HG03571 (cell line): Measurements from ENCODE around the gene C6orf136.

ENCODE experiments used
- ATAC-seq: cut with Tn5 transposase; IDR thresholded peaks from one replicate; pipeline ENCODE4 v1.9.1; 2021; ENCODE audit not compliant: unreplicated experiment

C6orf136 gene, protein sequence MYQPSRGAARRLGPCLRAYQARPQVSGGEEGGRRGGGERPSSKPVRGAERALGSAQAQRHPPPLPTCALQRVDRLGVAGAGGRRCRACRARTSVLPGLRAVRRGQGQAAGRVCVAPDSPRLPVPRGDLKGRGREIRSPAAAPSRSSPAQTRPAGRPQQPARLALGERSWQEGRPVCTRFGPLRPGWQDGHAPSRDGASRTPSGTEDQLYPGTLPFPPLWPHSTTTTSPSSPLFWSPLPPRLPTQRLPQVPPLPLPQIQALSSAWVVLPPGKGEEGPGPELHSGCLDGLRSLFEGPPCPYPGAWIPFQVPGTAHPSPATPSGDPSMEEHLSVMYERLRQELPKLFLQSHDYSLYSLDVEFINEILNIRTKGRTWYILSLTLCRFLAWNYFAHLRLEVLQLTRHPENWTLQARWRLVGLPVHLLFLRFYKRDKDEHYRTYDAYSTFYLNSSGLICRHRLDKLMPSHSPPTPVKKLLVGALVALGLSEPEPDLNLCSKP

DNA sequence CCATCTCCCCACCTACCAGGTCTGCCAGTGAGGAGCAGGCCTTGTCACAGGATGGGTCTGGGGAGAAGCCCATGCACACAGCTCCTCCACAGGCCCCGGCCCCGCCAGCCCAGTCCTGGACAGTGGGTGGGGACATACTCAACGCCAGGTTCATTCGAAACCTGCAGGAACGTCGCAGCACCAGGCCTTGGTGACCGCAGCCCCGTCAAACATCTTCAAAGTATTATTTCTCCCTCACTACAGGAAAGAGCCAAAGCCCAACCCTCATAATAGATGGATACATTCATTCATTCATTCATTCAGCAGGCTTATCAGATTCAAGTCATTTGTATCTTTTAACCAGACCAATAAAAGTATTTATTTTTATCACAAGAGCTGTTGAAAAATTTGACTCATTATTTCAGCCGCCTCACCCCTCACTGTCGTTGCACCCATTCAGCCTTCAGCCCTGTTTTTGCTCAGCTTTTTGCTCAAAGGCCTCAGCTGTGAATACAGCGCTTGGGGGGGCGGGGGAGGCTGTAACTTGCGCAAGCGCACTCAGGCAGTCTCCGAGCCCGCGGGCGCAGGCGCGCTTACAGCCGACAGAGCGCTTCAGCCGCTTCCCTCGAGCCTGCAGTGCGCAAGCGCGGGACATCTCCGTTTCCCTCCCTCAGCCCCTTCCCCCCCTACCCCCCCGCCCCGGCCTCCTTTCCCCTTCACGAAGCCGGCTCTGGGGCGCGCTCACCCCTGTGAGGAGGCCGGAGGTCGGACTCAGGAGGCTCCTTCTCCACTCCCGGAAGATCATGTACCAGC lies at the start of gene C6orf136:
TSS of gene C6orf136 (plus strand) at position 684 of the 792 bp plus-strand sequence. CDS start at position 783, 99 bp downstream.
- peak; percentile 39 for ATAC-seq

DNA sequence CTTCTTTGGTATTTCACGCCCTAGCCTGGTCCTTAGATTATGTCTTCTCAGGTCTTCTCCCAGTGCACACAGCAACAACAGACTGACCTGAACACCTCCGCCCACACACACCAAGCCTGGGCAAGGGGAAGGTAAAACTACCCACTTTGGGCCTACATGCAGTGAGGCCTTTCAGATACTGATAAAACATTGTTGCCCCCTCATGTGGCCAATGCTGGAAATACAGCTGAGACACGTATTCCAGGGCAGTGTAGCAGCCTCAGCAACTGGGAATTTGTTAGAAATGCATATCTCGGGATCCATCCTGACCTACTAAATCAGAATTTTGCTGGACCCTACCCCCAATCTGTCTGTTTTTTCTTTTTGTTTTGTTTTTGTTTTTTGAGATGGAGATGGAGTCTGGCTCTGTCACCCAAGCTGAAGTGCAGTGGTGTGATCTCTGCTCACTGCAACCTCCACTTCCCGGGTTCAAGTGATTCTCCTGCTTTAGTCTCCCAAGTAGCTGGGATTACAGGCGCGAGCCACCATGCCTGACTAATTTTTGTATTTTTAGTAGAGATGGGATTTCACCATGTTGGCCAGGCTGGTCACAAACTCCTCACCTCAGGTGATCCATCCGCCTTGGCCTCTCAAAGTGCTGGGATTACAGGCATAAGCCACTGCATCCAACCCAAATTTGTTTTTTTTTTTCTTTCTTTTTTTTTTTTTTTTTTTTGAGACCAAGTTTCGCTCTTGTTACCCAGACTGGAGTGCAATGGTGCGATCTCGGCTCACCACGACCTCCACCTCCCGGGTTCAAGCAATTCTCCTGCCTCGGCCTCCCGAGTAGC lies 49.4 kb upstream of the C6orf136 start:
- ATAC-seq, result peak; percentile 55

DNA sequence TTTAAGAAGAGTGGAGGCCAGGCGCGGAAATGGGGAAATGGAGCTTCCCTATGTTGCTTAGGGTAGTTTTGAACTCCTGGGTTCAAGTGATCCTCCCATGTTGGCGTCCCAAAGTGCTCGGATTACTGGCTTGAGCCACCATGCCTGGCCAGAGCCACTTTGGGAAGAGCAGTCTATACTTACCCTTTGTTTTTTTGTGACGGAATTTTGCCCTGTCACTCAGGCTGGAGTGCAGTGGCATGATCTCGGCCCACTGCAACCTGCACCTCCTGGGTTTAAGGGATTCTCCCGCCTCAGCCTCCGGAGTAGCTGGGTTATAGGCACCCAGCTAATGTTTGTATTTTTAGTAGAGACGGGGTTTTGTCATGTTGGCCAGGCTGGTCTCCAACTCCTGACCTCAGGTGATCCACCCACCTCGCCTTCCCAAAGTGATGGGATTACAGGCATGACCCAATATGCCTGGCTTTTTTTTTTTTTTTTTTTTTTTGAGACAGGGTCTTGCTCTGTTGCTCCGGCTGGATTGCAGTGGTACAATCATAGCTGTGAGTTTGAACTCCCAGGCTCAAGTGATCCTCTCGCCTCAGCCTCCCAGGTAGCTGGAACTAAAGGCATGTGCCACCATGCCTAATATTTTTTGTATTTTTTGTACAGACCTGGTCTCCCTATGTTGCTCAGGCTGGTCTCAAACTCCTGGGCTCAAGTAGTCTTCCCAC lies 47.9 kb upstream of the C6orf136 start:
- ATAC-seq, result no peak

DNA sequence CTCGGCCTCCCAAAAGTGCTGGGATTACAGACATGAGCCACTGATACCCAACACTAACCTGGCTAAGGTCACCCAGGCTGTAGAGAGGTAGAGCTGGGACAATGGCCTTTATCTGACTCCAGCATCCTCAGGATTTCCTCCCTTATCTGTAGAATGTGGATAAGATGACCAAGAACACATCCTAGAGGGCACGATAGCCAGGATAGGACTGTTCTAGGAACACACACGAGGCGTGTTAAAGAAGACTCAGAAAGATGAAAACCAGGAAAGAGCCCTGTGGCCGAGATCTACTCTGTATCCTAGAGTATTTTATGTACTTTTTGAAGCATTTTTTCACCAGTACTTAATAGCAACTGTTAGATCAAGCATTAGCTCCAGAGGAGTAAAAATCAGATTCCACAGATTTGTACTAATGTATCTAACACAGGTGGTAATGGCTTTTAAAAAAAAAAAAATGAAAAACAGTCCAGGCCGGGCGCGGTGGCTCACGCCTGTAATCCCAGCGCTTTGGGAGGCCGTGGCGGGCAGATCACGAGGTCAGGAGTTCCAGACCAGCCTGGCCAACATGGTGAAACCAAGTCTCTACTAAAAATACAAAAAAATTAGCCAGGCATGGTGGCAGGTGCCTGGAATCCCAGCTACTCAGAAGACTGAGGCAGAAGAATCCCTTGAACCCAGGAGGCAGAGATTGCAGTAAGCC lies 47.2 kb upstream of the C6orf136 start:
- no peak for ATAC-seq

DNA sequence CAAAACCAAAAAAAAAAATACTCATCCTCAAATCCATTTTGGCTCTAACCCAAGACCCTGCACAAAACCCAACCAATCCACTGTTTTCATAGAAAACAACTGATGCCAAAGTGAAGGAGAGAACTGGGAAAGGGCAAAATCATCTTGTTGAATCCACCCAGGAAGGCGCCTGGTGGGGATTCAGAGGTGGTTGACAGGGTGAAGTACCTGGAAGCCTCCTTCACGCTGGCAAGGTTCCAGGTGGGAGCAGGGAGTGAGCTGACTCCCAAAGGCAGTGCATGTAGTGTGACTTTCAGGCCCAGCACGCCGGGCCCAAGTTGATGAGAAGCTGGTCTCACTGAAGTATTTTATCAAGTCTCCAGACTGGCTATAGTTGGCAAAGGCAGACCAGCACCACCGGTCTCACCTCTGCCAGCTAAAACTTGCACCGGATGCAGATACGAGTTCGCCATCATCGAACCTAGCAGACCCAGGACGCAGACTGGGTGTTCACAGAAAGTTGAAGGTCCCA lies 46.4 kb upstream of the C6orf136 start:
- no peak for ATAC-seq

DNA sequence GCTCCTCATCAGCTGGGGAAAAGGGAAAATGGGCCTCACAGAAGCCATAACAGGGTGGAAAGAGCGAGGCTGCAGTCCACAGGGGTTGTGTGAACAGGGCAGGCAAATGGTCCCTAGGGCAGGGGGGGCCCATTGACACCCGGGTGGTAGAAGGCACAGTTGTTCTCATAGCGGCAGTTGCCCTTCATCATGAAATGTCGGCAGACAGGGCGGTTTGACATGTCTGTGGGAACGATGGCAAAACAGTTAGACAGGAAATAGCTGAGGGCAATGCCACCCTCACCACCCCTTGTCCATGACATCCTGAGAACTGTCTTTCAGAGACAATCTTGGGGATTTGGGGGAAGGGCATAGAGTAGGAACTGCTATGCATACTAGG lies 45.5 kb upstream of the C6orf136 start:
- no peak for ATAC-seq

DNA sequence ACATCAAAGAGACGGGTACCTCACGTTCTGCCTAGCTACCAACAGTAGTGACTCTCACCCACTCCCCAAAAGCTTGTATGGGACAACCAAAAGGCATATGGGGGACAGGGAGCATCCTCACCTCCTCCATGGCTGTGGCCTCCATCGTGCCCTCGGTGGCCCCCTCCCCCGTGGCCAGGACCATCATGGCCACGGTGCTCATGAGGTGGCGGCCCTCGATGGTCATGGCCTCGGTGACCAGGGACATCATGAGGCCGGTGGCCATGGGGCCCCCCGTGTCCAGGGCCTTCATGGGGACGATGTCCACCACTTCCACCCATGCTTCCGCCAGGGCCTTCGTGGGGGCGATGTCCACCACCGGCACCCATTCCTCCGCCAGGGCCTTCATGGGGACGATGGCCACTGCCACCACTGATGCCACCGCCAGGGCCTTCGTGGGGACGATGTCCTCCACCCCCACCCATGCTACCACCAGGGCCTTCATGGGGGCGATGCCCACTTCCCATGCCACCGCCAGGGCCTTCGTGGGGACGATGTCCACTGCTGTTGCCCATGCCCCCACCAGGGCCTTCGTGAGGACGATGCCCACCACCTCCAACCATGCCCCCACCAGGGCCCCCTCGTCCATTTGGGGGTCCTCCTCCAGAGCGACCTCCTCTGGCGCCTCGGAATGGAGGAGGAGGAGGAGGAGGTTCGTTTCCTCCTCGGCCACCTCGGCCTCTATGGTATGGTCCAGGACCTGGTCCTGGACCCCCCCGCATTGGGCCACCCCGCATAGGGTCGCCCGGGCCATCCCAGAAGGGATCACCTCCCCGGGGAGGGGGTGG lies 44.9 kb upstream of the C6orf136 start:
- ATAC-seq, result no peak

DNA sequence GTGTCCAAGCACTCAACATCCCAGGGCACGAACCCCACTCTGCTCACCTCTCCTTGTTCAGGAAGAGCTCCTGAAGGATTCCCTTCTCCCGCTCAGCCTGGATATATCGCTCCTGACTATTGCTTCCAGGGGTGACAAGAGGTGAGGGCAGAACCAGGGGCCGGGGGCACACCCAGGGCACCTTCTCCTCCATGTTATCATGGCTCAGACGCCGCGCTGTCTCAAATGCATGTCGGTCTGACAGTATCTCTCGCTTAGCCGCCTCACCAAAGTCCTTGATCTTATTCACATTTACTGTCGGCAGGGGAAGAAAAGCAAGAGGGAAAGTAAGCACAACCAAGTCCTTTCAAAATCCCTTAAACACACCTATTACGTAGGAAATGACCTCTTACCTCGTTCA lies 43.0 kb upstream of the C6orf136 start:
- no peak for ATAC-seq

DNA sequence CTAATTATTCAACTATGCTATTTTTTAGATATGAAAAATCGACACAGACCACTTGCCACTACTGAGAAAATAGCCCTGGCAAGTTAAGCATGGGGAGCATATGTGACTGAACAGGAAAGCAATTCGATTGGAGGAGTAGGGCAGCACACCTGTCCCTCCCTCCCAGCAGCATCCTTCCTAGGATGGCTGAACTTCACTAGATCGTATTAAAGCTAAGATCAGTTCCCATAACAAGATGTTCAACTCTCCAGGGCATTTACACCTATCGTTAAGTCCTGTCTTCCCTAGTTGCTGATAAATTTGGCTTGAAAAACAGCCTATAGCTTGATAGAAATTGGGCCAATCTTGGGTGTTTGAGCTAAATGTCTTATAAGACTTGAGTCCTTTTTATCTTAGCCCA lies 36.9 kb upstream of the C6orf136 start:
- ATAC-seq, result no peak

DNA sequence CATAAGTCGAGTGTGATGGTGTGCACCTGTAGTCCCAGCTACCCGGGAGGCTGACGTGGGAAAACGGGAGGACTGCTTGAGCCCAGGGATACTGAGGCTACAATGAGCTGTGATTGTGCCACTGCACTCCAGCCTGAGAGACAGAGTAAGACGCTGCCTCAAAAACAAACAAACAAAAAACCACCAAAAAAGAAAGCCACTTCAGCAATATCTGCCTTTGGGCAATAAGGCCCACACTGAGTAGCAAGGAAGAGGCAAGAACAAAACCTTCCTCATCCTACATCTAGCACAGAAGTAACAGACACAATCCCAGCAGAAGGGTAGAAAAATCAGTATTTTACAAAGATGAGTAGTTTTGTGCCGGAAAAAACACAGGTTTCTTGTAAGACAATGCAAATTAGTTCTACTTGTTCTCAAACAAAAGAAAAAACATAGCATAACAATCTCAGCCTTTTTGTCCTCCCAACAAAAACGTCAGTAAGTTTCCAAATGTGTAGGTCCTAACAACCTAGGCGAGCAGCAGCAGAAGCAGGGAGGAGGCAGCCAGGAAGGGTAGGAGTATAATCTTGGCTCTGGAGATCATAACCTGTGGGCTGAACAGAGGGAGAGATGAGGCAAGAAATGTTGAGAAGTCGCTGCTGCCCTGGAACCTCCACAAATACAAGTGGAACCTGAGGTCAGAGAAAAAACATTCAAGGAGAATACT lies 35.6 kb upstream of the C6orf136 start:
- ATAC-seq, result no peak

DNA sequence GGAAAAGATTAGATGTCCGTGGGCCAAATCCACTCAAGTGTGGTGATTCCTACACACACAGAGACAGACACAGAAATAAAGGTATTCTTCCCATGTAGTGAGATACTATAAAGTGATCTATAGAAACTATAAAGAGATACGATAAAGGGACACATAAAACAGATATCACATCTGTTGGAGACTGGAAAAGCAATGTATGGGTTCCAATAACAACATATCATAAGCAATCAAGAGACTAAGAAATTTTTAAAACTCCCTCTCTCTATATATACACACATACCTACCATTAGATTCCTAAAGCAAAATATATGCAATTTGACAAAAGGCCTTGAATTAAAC lies 35.1 kb upstream of the C6orf136 start:
- no peak for ATAC-seq

DNA sequence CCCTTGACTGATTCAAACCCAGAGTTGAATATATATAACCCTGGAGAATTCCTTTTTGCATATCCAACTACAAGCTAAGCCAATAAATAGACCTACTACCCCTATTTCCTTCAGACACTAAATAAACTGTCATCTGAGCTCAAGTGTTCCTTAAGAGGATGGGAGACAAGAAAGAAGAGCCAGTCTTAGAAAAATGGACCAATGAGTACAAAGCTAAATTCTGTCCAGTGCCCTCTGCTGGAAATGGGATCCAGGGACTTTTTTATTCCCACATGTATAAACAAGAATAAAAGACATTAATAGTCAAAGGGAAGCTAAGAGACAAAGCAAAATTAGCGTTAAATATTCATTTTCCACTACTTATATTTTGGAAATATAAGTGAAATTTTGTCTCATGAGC lies 34.7 kb upstream of the C6orf136 start:
- ATAC-seq, result no peak

DNA sequence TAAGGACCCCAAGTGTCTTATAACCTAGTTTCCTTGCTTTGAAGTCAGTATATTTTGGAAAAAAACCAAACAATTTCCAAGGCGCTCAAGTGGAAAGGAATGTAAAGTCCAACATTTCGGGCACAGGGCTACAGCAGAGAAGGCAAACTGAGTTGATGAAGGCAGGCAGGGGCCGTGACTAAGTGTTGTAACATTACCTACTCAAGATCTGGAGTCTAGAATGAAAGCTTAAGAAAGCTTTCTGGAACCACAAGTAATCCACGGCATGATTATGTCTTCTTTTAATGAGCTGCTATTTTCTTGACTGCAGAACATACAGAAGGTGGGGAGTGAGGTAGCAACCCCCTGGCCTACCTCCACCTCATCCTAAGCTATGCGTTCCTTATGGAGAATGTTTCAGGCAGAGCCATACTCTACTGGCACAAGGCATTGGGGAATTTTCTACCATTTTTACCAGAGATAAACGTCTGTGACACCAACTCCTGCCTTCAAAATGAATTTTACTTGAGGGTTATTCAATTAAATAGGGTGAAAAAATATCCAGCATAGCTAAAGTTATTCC lies 34.2 kb upstream of the C6orf136 start:
- no peak for ATAC-seq

DNA sequence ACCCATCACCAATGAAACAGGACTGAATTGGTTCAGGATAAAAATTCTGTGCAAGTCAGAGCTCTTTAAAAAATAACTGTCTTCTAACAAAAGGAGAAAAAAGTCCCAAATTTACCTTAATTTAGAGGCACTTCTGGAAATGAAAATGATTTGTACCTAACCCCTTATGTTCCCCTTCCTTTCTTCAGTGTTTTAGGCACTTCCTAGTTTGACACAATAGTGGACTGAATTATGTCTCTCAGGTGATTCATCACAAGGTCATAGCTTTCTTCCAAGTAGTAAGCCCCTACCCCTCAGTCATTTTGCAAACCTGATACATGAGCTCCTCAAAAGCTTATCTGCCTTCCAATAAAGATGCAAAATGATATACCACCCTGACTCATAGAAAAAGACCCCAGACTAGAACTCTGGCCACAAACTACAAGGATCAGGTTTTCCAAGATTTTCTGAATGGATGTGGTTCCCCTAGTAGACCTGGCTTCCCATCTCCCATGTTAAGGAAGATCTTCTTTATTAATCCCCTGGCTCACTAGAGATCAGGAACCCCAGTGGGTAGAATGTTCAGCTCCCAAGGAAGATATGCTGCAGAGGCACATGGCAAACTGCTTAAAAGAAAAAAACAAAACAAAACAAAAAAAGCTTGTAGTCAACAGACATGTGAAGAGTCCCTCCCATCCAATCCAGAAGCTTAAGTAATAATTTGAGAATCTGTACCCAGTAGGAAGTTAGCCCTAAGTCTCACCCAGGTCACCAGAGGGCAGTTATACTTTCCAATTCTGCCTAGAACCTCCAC lies 33.5 kb upstream of the C6orf136 start:
- ATAC-seq, result no peak

DNA sequence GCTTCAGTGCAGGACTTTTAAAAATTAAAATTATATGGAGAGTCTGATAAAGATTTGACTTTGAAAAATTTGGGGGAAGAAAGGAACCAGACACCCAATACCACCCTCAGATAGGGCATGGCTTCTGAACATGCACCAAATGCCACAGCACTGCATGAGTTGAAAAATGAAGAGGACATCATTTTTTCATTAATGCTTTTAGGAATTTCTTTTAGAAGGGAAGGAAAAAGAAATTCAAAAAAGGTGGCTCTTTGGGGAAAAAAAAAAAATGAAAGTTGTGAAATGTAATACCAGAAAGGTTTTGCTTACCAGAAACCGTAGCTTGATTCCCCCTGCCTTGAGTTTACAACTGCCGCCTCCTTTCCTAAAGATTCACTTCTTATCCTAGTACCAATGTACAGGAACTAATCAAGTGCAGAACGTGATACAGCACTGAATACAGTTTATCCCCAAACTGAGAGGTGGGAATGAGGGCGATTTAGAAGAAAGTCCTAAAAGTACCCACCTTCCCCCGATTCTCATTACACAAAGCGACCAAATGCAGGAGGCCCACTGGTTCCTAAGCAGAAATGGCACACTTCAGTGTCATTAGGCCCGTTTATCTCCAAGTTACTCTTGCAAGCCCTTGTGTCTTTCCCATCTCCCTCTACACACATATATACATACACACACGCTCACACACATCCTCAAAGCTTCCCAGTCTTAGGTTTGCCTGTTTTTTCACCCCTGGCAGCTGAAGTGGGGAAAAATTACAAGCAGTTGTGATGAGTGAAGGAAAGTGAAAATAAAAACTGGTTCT lies 32.7 kb upstream of the C6orf136 start:
- no peak for ATAC-seq

DNA sequence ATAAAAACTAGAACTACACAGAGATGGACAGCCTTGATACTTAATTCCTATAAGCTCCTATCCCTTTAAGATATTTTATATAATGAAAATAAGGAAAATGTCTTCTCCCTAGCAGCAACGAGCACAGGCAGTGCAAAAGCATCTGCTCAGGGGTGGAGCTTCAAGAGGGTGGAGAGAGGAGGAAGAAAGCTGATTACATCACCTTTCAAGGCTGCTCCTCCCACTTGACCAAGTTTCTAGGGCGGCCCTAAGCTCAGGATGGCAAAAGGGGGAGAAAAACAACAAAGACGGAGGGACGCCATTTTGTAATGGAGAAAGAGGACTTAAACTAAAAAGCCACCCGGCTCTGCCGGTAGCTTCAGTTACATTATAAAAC lies 32.1 kb upstream of the C6orf136 start:
- peak; percentile 42 for ATAC-seq
